Stimulated activated naive CD8-positive, alpha-beta T cell treated with anti-CD3 and anti-CD28 coated beads, Interleukin-15, Interleukin-2, amounts not matched to agents 100 ng/mL and 50 ng/mL, for 24 hours (primary cell): ENCODE measurements around the gene USP5.

Experiments used
- H3K27ac Mint-ChIP-seq: one replicate; pipeline ENCODE4 v1.8.0; 2021; ENCODE audit warnings: mild to moderate bottlenecking, mixed read lengths
- H3K27me3 Mint-ChIP-seq: one replicate; pipeline ENCODE4 v1.8.0; 2021; ENCODE audit warnings: mixed read lengths
- H3K36me3 Mint-ChIP-seq: one replicate; pipeline ENCODE4 v1.8.0; 2021; ENCODE audit warnings: low read depth, mixed read lengths
- H3K4me1 Mint-ChIP-seq: one replicate; pipeline ENCODE4 v1.8.0; 2021; ENCODE audit warnings: low read depth, mixed read lengths
- H3K4me3 Mint-ChIP-seq: one replicate; pipeline ENCODE4 v1.8.0; 2021; ENCODE audit warnings: mild to moderate bottlenecking, mixed read lengths
- H3K9me3 Mint-ChIP-seq: one replicate; pipeline ENCODE4 v1.8.0; 2021; ENCODE audit warnings: mixed read lengths

The USP5 gene

GRCh38 chr12:6843118-6843902, 8.6 kb upstream of the USP5 start:
- Mint-ChIP-seq H3K36me3 (peaks cover 13% of the 10 kb centered on the region), H3K4me1 (peaks cover 2% of the 10 kb centered on the region), H3K9me3 (no peaks in the 10 kb centered on the region), H3K4me3 (no peak overlapping the region), H3K27ac (no peak overlapping the region), H3K27me3 (no peaks in the 10 kb centered on the region)

DNA sequence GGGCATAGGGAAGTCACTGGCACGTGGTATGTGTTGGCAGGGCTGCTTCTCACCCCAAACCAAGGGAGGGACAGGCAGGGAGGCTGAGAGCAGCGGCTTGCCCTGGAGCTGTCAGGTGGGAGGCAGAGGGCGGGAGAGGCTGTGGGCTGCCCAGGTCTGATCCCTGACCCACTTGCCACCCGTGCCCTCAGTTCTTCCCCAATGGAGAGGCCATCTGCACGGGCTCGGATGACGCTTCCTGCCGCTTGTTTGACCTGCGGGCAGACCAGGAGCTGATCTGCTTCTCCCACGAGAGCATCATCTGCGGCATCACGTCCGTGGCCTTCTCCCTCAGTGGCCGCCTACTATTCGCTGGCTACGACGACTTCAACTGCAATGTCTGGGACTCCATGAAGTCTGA, 6.6 kb upstream of the USP5 start:
- Mint-ChIP-seq H3K36me3 (peaks cover 30% of the 10 kb centered on the region), H3K4me1 (peaks cover 19% of the 10 kb centered on the region), H3K4me3 (no peak overlapping the region), H3K27me3 (no peaks in the 10 kb centered on the region), H3K27ac (no peak overlapping the region), H3K9me3 (no peaks in the 10 kb centered on the region)

DNA sequence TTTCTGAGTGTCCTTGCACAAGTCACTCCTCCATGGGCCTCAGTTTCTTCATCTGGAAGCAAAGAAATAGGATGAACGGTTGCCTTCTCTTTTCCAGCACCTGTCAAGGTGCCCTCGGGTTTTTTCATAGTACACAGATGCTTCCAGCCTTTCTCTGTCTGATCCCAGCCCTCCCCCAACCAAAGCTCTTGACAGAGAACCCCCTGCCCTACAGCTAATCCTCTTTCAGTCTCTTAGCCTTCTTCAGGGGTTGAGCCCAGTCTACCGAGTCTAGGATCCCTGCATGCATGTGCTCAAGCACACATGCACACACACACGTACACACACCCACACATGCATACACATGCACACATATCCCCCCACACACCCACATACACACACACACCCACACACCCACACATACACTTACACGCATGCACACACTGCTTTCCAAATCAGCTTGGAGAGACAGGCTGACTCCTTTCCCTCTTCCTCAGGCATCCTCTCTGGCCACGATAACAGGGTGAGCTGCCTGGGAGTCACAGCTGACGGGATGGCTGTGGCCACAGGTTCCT, 5.6 kb upstream of the USP5 start:
- H3K27ac Mint-ChIP-seq = no peak overlapping the region
- H3K36me3 Mint-ChIP-seq = peaks cover 30% of the 10 kb centered on the region
- H3K4me3 Mint-ChIP-seq = no peak overlapping the region
- no peaks in the 10 kb centered on the region for H3K9me3 Mint-ChIP-seq
- peaks cover 27% of the 10 kb centered on the region for H3K4me1 Mint-ChIP-seq
- H3K27me3 Mint-ChIP-seq = no peaks in the 10 kb centered on the region

GRCh38 chr12:6847676-6848075, 4.3 kb upstream of the USP5 start:
- no peaks in the 10 kb centered on the region for H3K27me3 Mint-ChIP-seq
- H3K4me1 Mint-ChIP-seq = peaks cover 28% of the 10 kb centered on the region
- no peaks in the 10 kb centered on the region for H3K9me3 Mint-ChIP-seq
- H3K4me3 Mint-ChIP-seq = no peak overlapping the region
- H3K27ac Mint-ChIP-seq = no peak overlapping the region
- peaks cover 30% of the 10 kb centered on the region for H3K36me3 Mint-ChIP-seq

DNA sequence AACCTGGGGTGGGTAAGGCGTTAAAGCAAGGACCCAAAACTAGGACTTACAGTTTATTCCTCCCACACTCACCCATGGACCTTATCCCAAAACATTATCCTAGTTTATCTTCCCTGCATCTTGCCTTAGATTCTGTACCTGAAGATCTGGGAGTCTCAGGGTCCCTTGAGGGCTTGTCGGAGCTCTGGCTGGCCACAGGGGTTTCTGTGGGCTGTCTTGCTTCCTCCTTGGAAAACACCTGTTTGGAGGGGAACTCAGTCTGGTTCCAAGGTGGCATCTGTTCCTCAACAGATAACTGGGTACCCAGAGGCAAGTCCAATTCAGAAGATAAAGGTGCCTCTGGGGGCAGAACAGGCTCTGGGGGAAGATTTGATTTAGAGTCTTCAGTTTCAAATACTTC, 2.5 kb upstream of the USP5 start:
- Mint-ChIP-seq H3K36me3 (peaks cover 30% of the 10 kb centered on the region), H3K9me3 (no peaks in the 10 kb centered on the region), H3K27me3 (no peaks in the 10 kb centered on the region), H3K4me1 (peaks cover 42% of the 10 kb centered on the region), H3K4me3 (peak overlapping the region; percentile 95), H3K27ac (peak overlapping the region; percentile 53)

DNA sequence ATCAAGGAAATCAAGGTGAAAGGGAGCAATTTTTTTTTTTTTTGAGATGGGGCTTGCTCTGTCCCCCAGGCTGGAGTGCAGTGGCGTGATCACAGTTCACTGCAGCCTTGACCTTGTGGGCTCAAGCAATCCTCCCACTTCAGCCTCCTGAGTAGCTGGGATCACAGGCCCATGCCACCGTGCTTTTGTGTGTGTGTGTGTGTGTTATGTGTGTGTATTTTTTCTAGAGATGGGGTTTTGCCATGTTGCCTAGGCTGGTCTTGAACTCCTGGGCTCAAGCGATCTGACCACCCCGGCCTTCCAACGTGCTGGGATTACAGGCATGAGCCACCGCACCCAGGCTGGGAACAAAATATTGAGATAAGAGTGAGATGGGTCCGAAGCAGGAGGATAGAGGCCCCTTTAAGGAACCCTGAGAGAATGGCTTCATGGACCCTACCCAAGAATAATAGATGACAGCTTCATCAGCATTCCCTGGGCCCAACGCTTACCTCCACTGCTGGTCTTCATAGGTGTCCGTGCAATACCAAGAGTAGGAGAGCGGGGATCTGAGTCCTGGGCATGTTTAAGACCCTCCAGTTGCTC, 1.9 kb upstream of the USP5 start:
- no peaks in the 10 kb centered on the region for H3K27me3 Mint-ChIP-seq
- no peaks in the 10 kb centered on the region for H3K9me3 Mint-ChIP-seq
- H3K36me3 Mint-ChIP-seq = peaks cover 30% of the 10 kb centered on the region
- peaks cover 47% of the 10 kb centered on the region for H3K4me1 Mint-ChIP-seq
- peak overlapping the region; percentile 53 for H3K27ac Mint-ChIP-seq
- H3K4me3 Mint-ChIP-seq = peak overlapping the region; percentile 95

DNA sequence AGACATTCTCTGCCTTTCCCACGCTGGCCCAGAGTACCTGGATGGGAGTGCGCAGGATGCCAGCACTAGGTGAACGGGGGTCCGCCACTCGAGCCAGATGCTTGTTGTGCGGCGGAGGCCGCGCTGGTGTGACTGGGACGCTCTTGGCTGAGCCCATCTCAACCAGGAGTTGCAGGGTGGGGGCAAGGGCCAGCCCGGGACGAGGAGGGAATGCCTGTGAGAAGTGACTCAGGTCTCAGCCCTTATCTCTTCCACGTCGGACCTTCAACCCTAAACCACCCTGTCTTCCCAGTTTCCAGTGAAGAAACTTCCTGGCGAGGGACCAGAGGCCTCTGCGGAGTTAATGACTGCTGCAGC, 1.2 kb upstream of the USP5 start:
- no peaks in the 10 kb centered on the region for H3K27me3 Mint-ChIP-seq
- H3K27ac Mint-ChIP-seq = peak overlapping the region; percentile 99
- peaks cover 33% of the 10 kb centered on the region for H3K36me3 Mint-ChIP-seq
- H3K4me1 Mint-ChIP-seq = peaks cover 48% of the 10 kb centered on the region
- peak overlapping the region; percentile 95 for H3K4me3 Mint-ChIP-seq
- no peaks in the 10 kb centered on the region for H3K9me3 Mint-ChIP-seq

GRCh38 chr12:6851153-6851920, 613 bp upstream of the USP5 start, which contains the start of gene CDCA3:
CDCA3 (minus strand) TSS chr12:6851286; CDS start chr12:6850952, 334 bp downstream.
- Mint-ChIP-seq H3K27ac (peak within 1 kb of the TSS; percentile 99), H3K27me3 (no peaks in the 10 kb centered on the region), H3K36me3 (peaks cover 38% of the 10 kb centered on the region), H3K4me3 (peak within 1 kb of the TSS; percentile 95), H3K4me1 (peaks cover 50% of the 10 kb centered on the region), H3K9me3 (no peaks in the 10 kb centered on the region)

DNA sequence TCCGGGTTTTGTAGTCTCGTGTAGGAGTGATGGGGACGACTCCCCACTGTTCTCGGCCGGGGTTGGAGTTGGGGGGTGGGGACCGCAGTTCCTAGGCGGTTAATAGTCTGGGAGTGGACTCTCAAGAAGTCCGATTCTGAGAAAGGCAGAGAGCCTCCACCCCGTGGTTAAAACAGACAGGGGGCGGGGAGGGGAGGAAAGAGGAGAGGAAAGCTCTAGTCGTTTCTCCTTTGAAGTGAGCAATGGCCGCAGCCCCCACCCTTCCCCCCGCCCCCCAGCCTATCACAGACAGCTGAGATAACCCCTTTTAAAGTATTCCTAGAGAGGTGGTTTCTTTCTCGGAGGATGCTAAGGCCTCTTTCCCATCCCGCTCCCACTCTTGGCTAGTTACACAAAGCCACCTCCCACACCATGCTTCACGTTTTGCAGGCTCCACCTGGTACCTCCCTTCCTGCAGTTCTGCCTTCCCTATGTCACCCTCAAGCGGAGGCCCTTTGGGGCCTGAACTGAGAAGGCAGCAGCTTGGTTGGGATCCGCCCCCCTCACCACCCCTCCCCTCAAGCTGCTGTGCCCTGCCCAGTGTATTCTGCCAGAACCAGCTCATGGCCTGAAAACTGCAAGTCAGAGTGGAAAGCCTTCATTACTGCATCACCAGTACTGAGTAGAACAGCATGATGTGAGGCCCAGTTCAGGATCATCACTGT, 853 bp downstream of the USP5 start:
- Mint-ChIP-seq H3K27me3 (no peaks in the 10 kb centered on the region), H3K4me3 (peak overlapping the region; percentile 95), H3K36me3 (peaks cover 47% of the 10 kb centered on the region), H3K4me1 (peaks cover 50% of the 10 kb centered on the region), H3K27ac (peak overlapping the region; percentile 98), H3K9me3 (no peaks in the 10 kb centered on the region)

GRCh38 chr12:6853626-6854025, 1.7 kb downstream of the USP5 start:
- Mint-ChIP-seq H3K4me1 (peaks cover 45% of the 10 kb centered on the region), H3K27me3 (no peaks in the 10 kb centered on the region), H3K9me3 (no peaks in the 10 kb centered on the region), H3K27ac (peak overlapping the region; percentile 98), H3K4me3 (peak overlapping the region; percentile 95), H3K36me3 (peaks cover 47% of the 10 kb centered on the region)

GRCh38 chr12:6854036-6854435, 2.1 kb downstream of the USP5 start:
- Mint-ChIP-seq H3K27ac (peak overlapping the region; percentile 98), H3K36me3 (peaks cover 49% of the 10 kb centered on the region), H3K9me3 (no peaks in the 10 kb centered on the region), H3K4me1 (peaks cover 44% of the 10 kb centered on the region), H3K27me3 (no peaks in the 10 kb centered on the region), H3K4me3 (peak overlapping the region; percentile 95)

DNA sequence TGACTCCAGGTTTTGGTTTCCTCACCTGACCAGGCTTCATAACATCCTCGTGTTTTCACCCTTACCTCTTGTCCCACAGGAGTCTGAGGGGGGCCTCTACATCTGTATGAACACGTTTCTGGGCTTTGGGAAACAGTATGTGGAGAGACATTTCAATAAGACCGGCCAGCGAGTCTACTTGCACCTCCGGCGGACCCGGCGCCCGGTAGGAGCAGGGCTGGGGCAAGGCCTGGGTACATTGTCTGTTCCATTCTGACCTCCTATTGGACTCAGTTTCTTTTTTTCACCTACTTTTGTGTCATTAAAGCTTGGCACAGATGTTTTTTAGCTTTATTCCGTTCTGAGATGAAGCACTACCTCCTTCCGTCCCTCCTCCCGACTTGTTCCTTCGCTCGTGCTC, 3.4 kb downstream of the USP5 start:
- Mint-ChIP-seq H3K4me3 (no peak overlapping the region), H3K27me3 (no peaks in the 10 kb centered on the region), H3K4me1 (peaks cover 32% of the 10 kb centered on the region), H3K27ac (peak overlapping the region; percentile 98), H3K9me3 (no peaks in the 10 kb centered on the region), H3K36me3 (peaks cover 49% of the 10 kb centered on the region)

GRCh38 chr12:6858799-6859198, 6.8 kb downstream of the USP5 start:
- Mint-ChIP-seq H3K27ac (no peak overlapping the region), H3K4me1 (peaks cover 13% of the 10 kb centered on the region), H3K27me3 (no peaks in the 10 kb centered on the region), H3K4me3 (no peak overlapping the region), H3K9me3 (no peaks in the 10 kb centered on the region), H3K36me3 (peaks cover 75% of the 10 kb centered on the region)

GRCh38 chr12:6860116-6860515, 8.2 kb downstream of the USP5 start:
- Mint-ChIP-seq H3K4me1 (peaks cover 3% of the 10 kb centered on the region), H3K27ac (no peak overlapping the region), H3K36me3 (peaks cover 81% of the 10 kb centered on the region), H3K27me3 (no peaks in the 10 kb centered on the region), H3K4me3 (no peak overlapping the region), H3K9me3 (no peaks in the 10 kb centered on the region)
